Measurements from ENCODE around the gene SLC25A33. TPM values are rescaled to one million over a fixed set of nuclear protein-coding genes. Genes with fewer than 3 reads are reported as not detected.

SLC25A33 gene
- 10 to 100 TPM; 40.3 to 88.6 (median 49.1) TPM for total RNA-seq

- ATAC-seq (peak; percentile 92 to 93), DNase-seq (peak; percentile 96 to 97)
- in situ Hi-C loops (cut with MboI; ENCODE audit: low sequenced_read_pairs in 4 of 4): no loop called here
- H3K9me3 ChIP-seq: no peaks in the 10 kb centered on the region
- no peaks in the 10 kb centered on the region for H3K36me3 ChIP-seq
- H3K4me3 ChIP-seq: peak within 1 kb of the TSS; percentile 75 to 89 (median 76)
- intact Hi-C loops (cut with DNase I; ENCODE audit: low total_unique reads): loop anchor here (1.0 kb wide), 2 partner anchors 21 to 36 kb away; no protein-coding TSS in a partner anchor
- no peaks in the 10 kb centered on the region for H3K27me3 ChIP-seq
- TF ChIP-seq POLR2A (IDR thresholded peaks at IDR 0.05) (peak; percentile 100), CTCF (IDR thresholded peaks at IDR 0.05 in 4 of 5, conservative IDR thresholded peaks at IDR 0.05 in 1 of 5) (peak in 3 of 5 experiments; percentile 20 to 60 (median 31))
- peaks cover 26 to 28% of the 10 kb centered on the region in 2 donors for H3K4me1 ChIP-seq
- H3K27ac ChIP-seq: peak within 1 kb of the TSS; percentile 91 to 98 (median 95)
Observed at GRCh38 chr1:9539165-9539828, at the start of gene SLC25A33. Gene SLC25A33, plus strand, starts transcription at chr1:9539465. Its CDS starts 227 bp downstream, at chr1:9539692.

- ATAC-seq (peak; percentile 79 to 84), DNase-seq (peak; percentile 85 to 87)
- in situ Hi-C loops (cut with MboI; ENCODE audit: low sequenced_read_pairs in 4 of 4) (loop anchor here (5.0 to 25.0 kb wide), 4 partner anchors 82 to 376 kb away; partner anchors contain the start of gene GPR157 (in 1 of the 4)), intact Hi-C loops (cut with DNase I; ENCODE audit: low total_unique reads) (loop anchor here (1.0 to 5.0 kb wide), 5 partner anchors 33 to 358 kb away; no protein-coding TSS in a partner anchor)
- peaks cover 0 to 6% of the 10 kb centered on the region in 2 donors for H3K4me1 ChIP-seq
- H3K9me3 ChIP-seq: no peaks in the 10 kb centered on the region
- no peaks in the 10 kb centered on the region for H3K36me3 ChIP-seq
- no peak overlapping the region for H3K4me3 ChIP-seq
- no peak overlapping the region for H3K27ac ChIP-seq
- no peaks in the 10 kb centered on the region for H3K27me3 ChIP-seq
- TF ChIP-seq POLR2A (IDR thresholded peaks at IDR 0.05): no peak
- peak; percentile 79 to 95 (median 91) for TF ChIP-seq CTCF (IDR thresholded peaks at IDR 0.05 in 4 of 5, conservative IDR thresholded peaks at IDR 0.05 in 1 of 5)
Observed at GRCh38 chr1:9490605-9491339, 48.5 kb upstream of the SLC25A33 start.

- intact Hi-C loops (cut with DNase I; ENCODE audit: low total_unique reads) (loop anchor here (5.0 kb wide), 2 partner anchors 36 to 361 kb away; no protein-coding TSS in a partner anchor), in situ Hi-C loops (cut with MboI; ENCODE audit: low sequenced_read_pairs in 4 of 4) (loop anchor here (5.0 to 25.0 kb wide), 4 partner anchors 79 to 379 kb away; partner anchors contain the start of gene GPR157 (in 1 of the 4))
- H3K27me3 ChIP-seq: no peaks in the 10 kb centered on the region
- peaks cover 0 to 6% of the 10 kb centered on the region in 2 donors for H3K4me1 ChIP-seq
- TF ChIP-seq POLR2A (IDR thresholded peaks at IDR 0.05) (no peak), CTCF (IDR thresholded peaks at IDR 0.05 in 4 of 5, conservative IDR thresholded peaks at IDR 0.05 in 1 of 5) (no peak)
- no peaks in the 10 kb centered on the region for H3K9me3 ChIP-seq
- no peak overlapping the region for H3K27ac ChIP-seq
- no peaks in the 10 kb centered on the region for H3K36me3 ChIP-seq
- no peak overlapping the region for H3K4me3 ChIP-seq
- ATAC-seq (no peak), DNase-seq (no peak)
Observed at GRCh38 chr1:9493326-9493725, 45.9 kb upstream of the SLC25A33 start.

GRCh38 chr1:9494936-9495758 lies 44.1 kb upstream of the SLC25A33 start:
- peak overlapping the region in 3 of 4 donors; percentile 40 to 48 (median 42) for H3K4me3 ChIP-seq
- TF ChIP-seq CTCF (IDR thresholded peaks at IDR 0.05 in 4 of 5, conservative IDR thresholded peaks at IDR 0.05 in 1 of 5) (peak; percentile 94 to 99 (median 99)), POLR2A (IDR thresholded peaks at IDR 0.05) (no peak)
- H3K27ac ChIP-seq: no peak overlapping the region
- no peak for DNase-seq
- H3K9me3 ChIP-seq: no peaks in the 10 kb centered on the region
- H3K27me3 ChIP-seq: no peaks in the 10 kb centered on the region
- ATAC-seq: peak; percentile 42 to 73
- intact Hi-C loops (cut with DNase I; ENCODE audit: low total_unique reads) (loop anchor here (1.0 to 5.0 kb wide), 4 partner anchors 38 to 363 kb away; partner anchors contain the start of gene TMEM201), in situ Hi-C loops (cut with MboI; ENCODE audit: low sequenced_read_pairs in 4 of 4) (loop anchor here (5.0 to 25.0 kb wide), 5 partner anchors 72 to 380 kb away; partner anchors contain the start of gene GPR157 (in 1 of the 4))
- no peaks in the 10 kb centered on the region for H3K36me3 ChIP-seq
- H3K4me1 ChIP-seq: peaks cover 0 to 6% of the 10 kb centered on the region in 2 donors
